Activated T-cell treated with anti-CD3 and anti-CD28 coated beads for 1 hour (primary cell): ENCODE results near the gene GFRA4.

Source experiments
- DNase-seq: peaks from one replicate; pipeline ENCODE4 v3.0.0-alpha.2; 2020; ENCODE audit warnings: low read depth

The GFRA4 gene

GRCh38 chr20:3673221-3674070 lies 10.2 kb upstream of the GFRA4 start:
- no peak for DNase-seq

GRCh38 chr20:3672547-3673171 lies 9.5 kb upstream of the GFRA4 start:
- no peak for DNase-seq

GRCh38 chr20:3671986-3672546 lies 8.9 kb upstream of the GFRA4 start:
- DNase-seq: no peak

- no peak for DNase-seq
Observed at GRCh38 chr20:3670945-3671344, 7.7 kb upstream of the GFRA4 start.

- no peak for DNase-seq
Observed at GRCh38 chr20:3670511-3670910, 7.3 kb upstream of the GFRA4 start.

GRCh38 chr20:3669710-3670367 lies 6.6 kb upstream of the GFRA4 start:
- DNase-seq: no peak

- DNase-seq: no peak
Observed at GRCh38 chr20:3667434-3668037, 4.3 kb upstream of the GFRA4 start.

- no peak for DNase-seq
Observed at GRCh38 chr20:3663858-3664257, 659 bp upstream of the GFRA4 start.

- no peak for DNase-seq
Observed at GRCh38 chr20:3661814-3662665, 1.2 kb downstream of the GFRA4 start.

GRCh38 chr20:3661060-3661813 lies 2.0 kb downstream of the GFRA4 start:
- no peak for DNase-seq

- no peak for DNase-seq
Observed at GRCh38 chr20:3660262-3661059, 2.7 kb downstream of the GFRA4 start.

GRCh38 chr20:3659492-3660261 lies 3.5 kb downstream of the GFRA4 start:
- DNase-seq: no peak

- no peak for DNase-seq
Observed at GRCh38 chr20:3658716-3659491, 4.3 kb downstream of the GFRA4 start.

- no peak for DNase-seq
Observed at GRCh38 chr20:3658019-3658715, 5.0 kb downstream of the GFRA4 start.

GRCh38 chr20:3655131-3655405 lies 8.1 kb downstream of the GFRA4 start:
- no peak for DNase-seq

- no peak for DNase-seq
Observed at GRCh38 chr20:3654326-3655130, 8.7 kb downstream of the GFRA4 start.

GRCh38 chr20:3653921-3654320 lies 9.3 kb downstream of the GFRA4 start:
- no peak for DNase-seq
